ENCODE data around the gene MAN2B2. TPM values are rescaled to one million over a fixed set of nuclear protein-coding genes. Genes with fewer than 3 reads are reported as not detected.

The MAN2B2 gene
- total RNA-seq, 1 experiment from 2014 or later, result 27.8 TPM

DNA sequence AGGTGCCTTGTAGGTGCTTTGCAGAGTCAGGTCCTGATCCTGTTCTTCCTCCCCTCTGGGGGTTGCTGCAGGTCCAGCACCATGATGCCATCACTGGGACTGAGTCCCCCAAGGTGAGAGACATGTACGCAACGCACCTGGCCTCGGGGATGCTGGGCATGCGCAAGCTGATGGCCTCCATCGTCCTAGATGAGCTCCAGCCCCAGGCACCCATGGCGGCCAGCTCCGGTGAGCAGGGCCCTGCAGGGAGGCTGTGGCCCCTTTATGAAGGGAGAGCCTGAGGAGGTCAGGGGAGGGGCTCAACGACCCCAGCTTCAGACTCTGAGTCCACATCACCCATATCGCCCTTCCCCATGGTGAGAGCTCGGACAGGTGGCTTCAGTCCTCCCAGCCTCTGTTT is 23.1 kb downstream of the MAN2B2 start:
- H2AFZ ChIP-seq, result no peak overlapping the region
- no peaks in the 10 kb centered on the region for H3K9me2 ChIP-seq (ENCODE audit: insufficient read depth)
- no peaks in the 10 kb centered on the region for H3K9me3 ChIP-seq (ENCODE audit: insufficient read depth, low read depth)
- H3K27ac ChIP-seq, result no peak overlapping the region
- H3K79me2 ChIP-seq (ENCODE audit: low read depth), result no peaks in the 10 kb centered on the region
- no peaks in the 10 kb centered on the region for H4K20me1 ChIP-seq (ENCODE audit: insufficient read depth)
- TF ChIP-seq, protein P1, sequence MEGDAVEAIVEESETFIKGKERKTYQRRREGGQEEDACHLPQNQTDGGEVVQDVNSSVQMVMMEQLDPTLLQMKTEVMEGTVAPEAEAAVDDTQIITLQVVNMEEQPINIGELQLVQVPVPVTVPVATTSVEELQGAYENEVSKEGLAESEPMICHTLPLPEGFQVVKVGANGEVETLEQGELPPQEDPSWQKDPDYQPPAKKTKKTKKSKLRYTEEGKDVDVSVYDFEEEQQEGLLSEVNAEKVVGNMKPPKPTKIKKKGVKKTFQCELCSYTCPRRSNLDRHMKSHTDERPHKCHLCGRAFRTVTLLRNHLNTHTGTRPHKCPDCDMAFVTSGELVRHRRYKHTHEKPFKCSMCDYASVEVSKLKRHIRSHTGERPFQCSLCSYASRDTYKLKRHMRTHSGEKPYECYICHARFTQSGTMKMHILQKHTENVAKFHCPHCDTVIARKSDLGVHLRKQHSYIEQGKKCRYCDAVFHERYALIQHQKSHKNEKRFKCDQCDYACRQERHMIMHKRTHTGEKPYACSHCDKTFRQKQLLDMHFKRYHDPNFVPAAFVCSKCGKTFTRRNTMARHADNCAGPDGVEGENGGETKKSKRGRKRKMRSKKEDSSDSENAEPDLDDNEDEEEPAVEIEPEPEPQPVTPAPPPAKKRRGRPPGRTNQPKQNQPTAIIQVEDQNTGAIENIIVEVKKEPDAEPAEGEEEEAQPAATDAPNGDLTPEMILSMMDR (conservative IDR thresholded peaks at IDR 0.05), result no peak
- no peak for TF ChIP-seq EZH2 (IDR thresholded peaks at IDR 0.05; ENCODE audit: low read depth)
- H3K4me2 ChIP-seq, result no peak overlapping the region
- peaks cover 7% of the 10 kb centered on the region; the same call in 1 of the 2 replicates for H3F3A ChIP-seq (ENCODE audit: insufficient read depth, low read depth)
- H3K27me3 ChIP-seq (ENCODE audit: insufficient read depth, low read depth), result no peaks in the 10 kb centered on the region
- CTCF ChIA-PET, result no interaction called here
- BruUV-seq (replicated peaks), result no TSS peak
- POLR2A ChIA-PET (ENCODE audit: unreplicated experiment), result no interaction called here
- intact Hi-C loops (cut with micrococcal nuclease; ENCODE audit: unreplicated experiment), result no loop called here
- no peak for DNase-seq
- no peaks in the 10 kb centered on the region for H3K4me1 ChIP-seq (replicated peaks; ENCODE audit: insufficient read depth)
- H3K4me3 ChIP-seq, result no peak overlapping the region
- no peaks in the 10 kb centered on the region for H3K36me3 ChIP-seq (ENCODE audit: low read depth)

DNA sequence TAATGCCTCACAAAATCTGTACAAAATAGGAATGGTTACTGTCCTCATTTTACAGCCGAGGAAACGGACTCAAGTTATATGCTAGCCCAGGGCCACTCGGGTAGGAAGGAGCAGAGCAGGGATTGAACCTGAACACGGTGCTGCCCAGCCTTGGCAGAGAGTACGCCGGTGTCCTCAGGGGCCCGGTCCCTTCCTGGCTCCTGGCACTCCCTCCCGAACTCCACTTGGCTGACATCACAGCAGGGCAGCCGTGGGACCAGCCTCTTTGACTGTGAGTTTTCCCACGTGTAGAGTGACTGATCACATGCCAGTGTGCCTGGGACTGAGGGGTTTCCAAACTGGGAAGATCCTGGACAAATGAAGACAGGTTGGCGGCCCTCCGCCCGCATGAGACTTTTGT is 23.7 kb downstream of the MAN2B2 start:
- ChIA-PET CTCF (no interaction called here), POLR2A (ENCODE audit: unreplicated experiment) (no interaction called here)
- intact Hi-C loops (cut with micrococcal nuclease; ENCODE audit: unreplicated experiment), result no loop called here
- Histone ChIP-seq H3K9me3 (ENCODE audit: insufficient read depth, low read depth) (no peaks in the 10 kb centered on the region), H3K79me2 (ENCODE audit: low read depth) (no peaks in the 10 kb centered on the region), H2AFZ (no peak overlapping the region), H3F3A (ENCODE audit: insufficient read depth, low read depth) (peaks cover 7% of the 10 kb centered on the region; the same call in 1 of the 2 replicates), H4K20me1 (ENCODE audit: insufficient read depth) (no peaks in the 10 kb centered on the region), H3K4me3 (no peak overlapping the region), H3K9me2 (ENCODE audit: insufficient read depth) (no peaks in the 10 kb centered on the region), H3K36me3 (ENCODE audit: low read depth) (no peaks in the 10 kb centered on the region), H3K4me2 (no peak overlapping the region), H3K27ac (no peak overlapping the region), H3K27me3 (ENCODE audit: insufficient read depth, low read depth) (no peaks in the 10 kb centered on the region), H3K4me1 (replicated peaks; ENCODE audit: insufficient read depth) (no peaks in the 10 kb centered on the region)
- no peak for DNase-seq
- BruUV-seq (replicated peaks), result no TSS peak
- TF ChIP-seq, protein P1 (conservative IDR thresholded peaks at IDR 0.05), result no peak
- TF ChIP-seq EZH2 (IDR thresholded peaks at IDR 0.05; ENCODE audit: low read depth), result no peak

DNA sequence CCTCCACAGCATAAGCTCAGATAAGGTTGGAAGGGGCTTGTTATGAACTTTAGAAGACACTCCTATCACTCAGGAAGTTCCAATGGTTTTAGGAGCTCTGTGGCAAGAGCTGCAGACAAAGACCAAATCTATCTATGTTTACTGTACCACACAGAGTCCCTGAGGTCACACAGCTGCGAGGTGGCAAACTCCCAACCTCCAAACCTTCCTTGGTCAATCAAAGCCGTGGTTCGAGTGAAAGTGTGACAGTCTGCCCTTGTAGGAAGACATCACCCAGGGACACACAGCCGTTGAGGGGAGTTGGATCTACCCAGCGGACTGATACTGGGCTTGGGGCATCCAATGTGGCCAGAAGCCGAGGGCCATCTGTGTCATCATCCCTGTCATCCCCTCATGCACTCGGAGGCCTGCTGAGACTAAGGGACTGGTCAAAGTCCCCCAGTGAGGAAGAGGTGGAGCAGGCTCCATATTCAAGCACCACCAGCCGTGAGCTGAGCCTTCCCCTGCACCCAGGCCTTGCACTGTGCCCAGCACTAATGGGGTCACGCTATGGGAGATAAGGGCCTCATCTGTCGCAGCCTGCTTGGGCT is 26.8 kb downstream of the MAN2B2 start:
- TF ChIP-seq, protein P1 (conservative IDR thresholded peaks at IDR 0.05), result no peak
- no peak for TF ChIP-seq EZH2 (IDR thresholded peaks at IDR 0.05; ENCODE audit: low read depth)
- no peak overlapping the region for H3K27ac ChIP-seq
- no peaks in the 10 kb centered on the region for H3K9me2 ChIP-seq (ENCODE audit: insufficient read depth)
- no peak overlapping the region for H3K4me2 ChIP-seq
- H3K9me3 ChIP-seq (ENCODE audit: insufficient read depth, low read depth), result no peaks in the 10 kb centered on the region
- no peak overlapping the region for H3K4me3 ChIP-seq
- H2AFZ ChIP-seq, result no peak overlapping the region
- H4K20me1 ChIP-seq (ENCODE audit: insufficient read depth), result no peaks in the 10 kb centered on the region
- CTCF ChIA-PET, result no interaction called here
- DNase-seq, result no peak
- intact Hi-C loops (cut with micrococcal nuclease; ENCODE audit: unreplicated experiment), result no loop called here
- POLR2A ChIA-PET (ENCODE audit: unreplicated experiment), result no interaction called here
- BruUV-seq (replicated peaks), result no TSS peak
- no peaks in the 10 kb centered on the region for H3K36me3 ChIP-seq (ENCODE audit: low read depth)
- no peaks in the 10 kb centered on the region for H3K4me1 ChIP-seq (replicated peaks; ENCODE audit: insufficient read depth)
- H3K27me3 ChIP-seq (ENCODE audit: insufficient read depth, low read depth), result no peaks in the 10 kb centered on the region
- no peaks in the 10 kb centered on the region for H3K79me2 ChIP-seq (ENCODE audit: low read depth)
- no peaks in the 10 kb centered on the region for H3F3A ChIP-seq (ENCODE audit: insufficient read depth, low read depth)

Measured in PC-9 (cell line).